ENCODE results near the gene ULBP1.
A peak's percentile ranks its signal among the peaks of the same experiment; 100 is the strongest.

GRCh38 chr6:149961728-149962425 lies 1.9 kb upstream of the ULBP1 start:
- TF ChIP-seq CTCF (IDR thresholded peaks at IDR 0.05) (peak in 1 of 6 experiments; percentile 18), POLR2A (IDR thresholded peaks at IDR 0.05) (no peak)

Data from thyroid gland (tissue), 4 donors.